ENCODE results near the gene SLC16A3.
A peak's percentile ranks its signal among the peaks of the same experiment; 100 is the strongest.

- TF ChIP-seq, protein P1, sequence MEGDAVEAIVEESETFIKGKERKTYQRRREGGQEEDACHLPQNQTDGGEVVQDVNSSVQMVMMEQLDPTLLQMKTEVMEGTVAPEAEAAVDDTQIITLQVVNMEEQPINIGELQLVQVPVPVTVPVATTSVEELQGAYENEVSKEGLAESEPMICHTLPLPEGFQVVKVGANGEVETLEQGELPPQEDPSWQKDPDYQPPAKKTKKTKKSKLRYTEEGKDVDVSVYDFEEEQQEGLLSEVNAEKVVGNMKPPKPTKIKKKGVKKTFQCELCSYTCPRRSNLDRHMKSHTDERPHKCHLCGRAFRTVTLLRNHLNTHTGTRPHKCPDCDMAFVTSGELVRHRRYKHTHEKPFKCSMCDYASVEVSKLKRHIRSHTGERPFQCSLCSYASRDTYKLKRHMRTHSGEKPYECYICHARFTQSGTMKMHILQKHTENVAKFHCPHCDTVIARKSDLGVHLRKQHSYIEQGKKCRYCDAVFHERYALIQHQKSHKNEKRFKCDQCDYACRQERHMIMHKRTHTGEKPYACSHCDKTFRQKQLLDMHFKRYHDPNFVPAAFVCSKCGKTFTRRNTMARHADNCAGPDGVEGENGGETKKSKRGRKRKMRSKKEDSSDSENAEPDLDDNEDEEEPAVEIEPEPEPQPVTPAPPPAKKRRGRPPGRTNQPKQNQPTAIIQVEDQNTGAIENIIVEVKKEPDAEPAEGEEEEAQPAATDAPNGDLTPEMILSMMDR (IDR thresholded peaks at IDR 0.05): no peak
- peak in 1 of 2 donors; percentile 58 for TF ChIP-seq POLR2A (IDR thresholded peaks at IDR 0.05)
Measured at GRCh38 chr17:82235775-82236141, 6.9 kb downstream of the SLC16A3 start.
